Subcutaneous abdominal adipose tissue (tissue), 5 donors: ENCODE data around the gene GALR3.

Experiments
- H3K27ac ChIP-seq: one replicate; pipeline ENCODE4 v1.7.0; 2013; ENCODE audit warnings: low read depth, mild to moderate bottlenecking, inconsistent platforms, low read length, moderate library complexity
- H3K27me3 ChIP-seq, 5 donors: one replicate each; pipeline ENCODE4 v1.7.0; 2013; ENCODE audit warnings: low read length in 5 of 5, inconsistent platforms in 1 of 5; ENCODE audit not compliant: control insufficient read depth in 5 of 5, insufficient read depth in 4 of 5
- H3K36me3 ChIP-seq, 5 donors: one replicate each; pipeline ENCODE4 v1.7.0; 2013; ENCODE audit warnings: low read length in 5 of 5; ENCODE audit not compliant: control insufficient read depth in 5 of 5, insufficient read depth in 5 of 5
- H3K4me1 ChIP-seq, 5 donors: one replicate each; pipeline ENCODE4 v1.7.0; 2013; ENCODE audit warnings: low read length in 5 of 5, mild to moderate bottlenecking in 3 of 5, moderate library complexity in 1 of 5; ENCODE audit not compliant: control insufficient read depth in 5 of 5, insufficient read depth in 5 of 5
- H3K4me3 ChIP-seq, 5 donors: one replicate each; pipeline ENCODE4 v1.7.0; 2013; ENCODE audit warnings: low read length in 5 of 5, low read depth in 1 of 5
- H3K9ac ChIP-seq, 5 donors: one replicate each; pipeline ENCODE4 v1.7.0; 2013; ENCODE audit warnings: low read length in 5 of 5, mild to moderate bottlenecking in 4 of 5, moderate library complexity in 3 of 5
- H3K9me3 ChIP-seq, 5 donors: one replicate each; pipeline ENCODE4 v1.7.0; 2013; ENCODE audit warnings: low read length in 5 of 5; ENCODE audit not compliant: control insufficient read depth in 5 of 5
- donor health status: healthy.
- donor health status: healthy.
- donor health status: healthy.
- donor health status: healthy.
- donor health status: healthy.

The GALR3 gene

DNA sequence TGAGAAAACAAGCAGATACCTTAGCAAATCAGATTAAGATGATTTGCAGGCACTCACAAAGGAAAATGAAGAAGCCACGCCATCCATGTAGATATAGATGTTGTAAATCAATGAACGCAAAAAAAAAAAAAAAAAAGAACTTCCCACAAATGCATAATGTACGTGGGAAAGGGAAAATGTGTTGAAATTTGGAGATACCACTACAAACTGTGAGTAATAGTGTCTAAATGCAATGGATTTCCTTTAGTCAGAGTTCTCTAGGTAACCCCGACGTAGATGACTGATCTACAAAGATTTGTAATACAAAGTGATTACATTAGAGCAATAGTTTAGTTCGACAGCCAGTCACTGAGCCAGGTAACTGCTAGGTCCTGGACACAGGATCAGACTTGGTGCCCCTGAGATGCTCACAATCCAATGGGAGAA, 21.7 kb downstream of the GALR3 start:
- Histone ChIP-seq H3K4me3 (peak overlapping the region in 4 of 5 donors; percentile 57 to 87 (median 76)), H3K27ac (peak overlapping the region; percentile 65)

GRCh38 chr22:37846433-37846832, 23.3 kb downstream of the GALR3 start:
- Histone ChIP-seq H3K4me1 (peaks cover 1 to 34% (median 30%) of the 10 kb centered on the region in 5 donors), H3K27ac (no peak overlapping the region), H3K36me3 (peaks cover 0 to 5% (median 0%) of the 10 kb centered on the region in 5 donors), H3K9me3 (peaks cover 0 to 3% (median 0%) of the 10 kb centered on the region in 5 donors), H3K27me3 (no peaks in the 10 kb centered on the region), H3K4me3 (no peak overlapping the region), H3K9ac (no peak overlapping the region)

More for the DNA sequence above, 21.7 kb downstream of the GALR3 start:
- no peaks in the 10 kb centered on the region for H3K27me3 ChIP-seq
- peaks cover 1 to 27% (median 24%) of the 10 kb centered on the region in 5 donors for H3K4me1 ChIP-seq
- H3K36me3 ChIP-seq, result peaks cover 0 to 1% (median under 1%) of the 10 kb centered on the region in 5 donors
- peaks cover 0 to 3% (median 0%) of the 10 kb centered on the region in 5 donors for H3K9me3 ChIP-seq
- H3K9ac ChIP-seq, result no peak overlapping the region

- Histone ChIP-seq H3K9me3 (peaks cover 0 to 3% (median 0%) of the 10 kb centered on the region in 5 donors), H3K27ac (peak overlapping the region; percentile 91), H3K27me3 (no peaks in the 10 kb centered on the region), H3K36me3 (peaks cover 9 to 24% (median 14%) of the 10 kb centered on the region in 5 donors), H3K9ac (peak overlapping the region; percentile 62 to 95 (median 82)), H3K4me3 (peak overlapping the region; percentile 63 to 99 (median 97)), H3K4me1 (peaks cover 1 to 21% (median 17%) of the 10 kb centered on the region in 5 donors)
Measured at GRCh38 chr22:37848587-37849088, 25.5 kb downstream of the GALR3 start.

GRCh38 chr22:37849089-37849751, 26.0 kb downstream of the GALR3 start, which contains the start of gene EIF3L:
EIF3L (plus strand) TSS chr22:37849419; CDS start chr22:37849450, 31 bp downstream.
- Histone ChIP-seq H3K4me1 (peaks cover 1 to 21% (median 17%) of the 10 kb centered on the region in 5 donors), H3K4me3 (peak within 1 kb of the TSS; percentile 63 to 99 (median 97))

GRCh38 chr22:37850801-37851200, 27.6 kb downstream of the GALR3 start:
- Histone ChIP-seq H3K9me3 (no peaks in the 10 kb centered on the region), H3K4me1 (peaks cover 1 to 21% (median 17%) of the 10 kb centered on the region in 5 donors), H3K9ac (peak overlapping the region in 1 of 5 donors; percentile 32), H3K36me3 (peaks cover 25 to 44% (median 32%) of the 10 kb centered on the region in 5 donors), H3K27ac (no peak overlapping the region), H3K27me3 (no peaks in the 10 kb centered on the region), H3K4me3 (no peak overlapping the region)

More at GRCh38 chr22:37849089-37849751, 26.0 kb downstream of the GALR3 start, which contains the start of gene EIF3L:
- peaks cover 0 to 3% (median 0%) of the 10 kb centered on the region in 5 donors for H3K9me3 ChIP-seq
- peak within 1 kb of the TSS; percentile 91 for H3K27ac ChIP-seq
- H3K9ac ChIP-seq, result peak within 1 kb of the TSS; percentile 62 to 95 (median 82)
- H3K27me3 ChIP-seq, result no peaks in the 10 kb centered on the region
- peaks cover 14 to 29% (median 17%) of the 10 kb centered on the region in 5 donors for H3K36me3 ChIP-seq

DNA sequence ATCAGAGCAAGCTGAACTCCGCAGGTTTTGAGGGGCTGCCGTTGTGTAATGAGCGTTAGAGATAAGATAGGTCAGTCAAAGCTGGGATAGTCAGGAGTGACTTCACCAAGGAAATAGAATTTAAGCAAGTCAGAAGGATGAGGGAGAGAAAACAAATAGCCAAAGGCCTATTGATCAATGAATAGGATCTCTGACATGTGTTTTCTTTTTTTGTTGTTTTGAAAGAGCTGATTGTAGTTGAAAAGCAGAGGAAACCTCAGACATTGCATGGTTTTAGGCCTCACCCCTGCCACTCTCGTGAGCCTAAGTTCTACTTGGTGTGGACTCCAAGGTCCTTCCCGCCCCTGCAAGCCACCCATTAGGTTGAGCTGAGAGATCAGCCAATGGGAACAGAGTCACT, 29.2 kb downstream of the GALR3 start:
- H3K27ac ChIP-seq, result no peak overlapping the region
- no peak overlapping the region for H3K4me3 ChIP-seq
- H3K9ac ChIP-seq, result peak overlapping the region in 1 of 5 donors; percentile 13
- H3K9me3 ChIP-seq, result no peaks in the 10 kb centered on the region
- peaks cover 25 to 56% (median 39%) of the 10 kb centered on the region in 5 donors for H3K36me3 ChIP-seq
- peaks cover 1 to 21% (median 17%) of the 10 kb centered on the region in 5 donors for H3K4me1 ChIP-seq
- H3K27me3 ChIP-seq, result no peaks in the 10 kb centered on the region

DNA sequence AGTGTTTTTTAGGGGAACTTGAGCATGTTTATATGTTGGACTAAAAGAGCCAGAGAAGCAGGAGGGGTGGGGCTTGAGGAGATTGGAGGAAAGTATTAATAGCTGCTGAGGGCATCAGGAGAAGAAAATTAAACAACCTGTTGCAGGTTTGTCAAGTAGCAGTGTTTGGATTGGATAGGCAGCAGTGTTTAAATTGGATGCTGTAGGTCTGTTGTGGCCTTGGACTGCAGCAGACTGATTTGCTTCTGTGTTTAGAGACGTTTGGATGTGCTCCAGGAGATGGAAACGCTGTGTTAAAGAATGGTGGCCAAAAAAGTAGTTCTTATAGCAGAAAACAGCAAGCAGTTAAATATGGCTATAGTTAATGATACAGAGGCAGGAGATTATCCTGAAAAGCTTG, 31.8 kb downstream of the GALR3 start:
- Histone ChIP-seq H3K9ac (no peak overlapping the region), H3K36me3 (peaks cover 36 to 79% (median 53%) of the 10 kb centered on the region in 5 donors), H3K4me1 (peaks cover 0 to 9% (median 5%) of the 10 kb centered on the region in 5 donors), H3K27ac (no peak overlapping the region), H3K4me3 (no peak overlapping the region), H3K9me3 (no peaks in the 10 kb centered on the region), H3K27me3 (no peaks in the 10 kb centered on the region)

GRCh38 chr22:37855462-37855861, 32.3 kb downstream of the GALR3 start:
- H3K36me3 ChIP-seq, result peaks cover 38 to 84% (median 58%) of the 10 kb centered on the region in 5 donors
- H3K4me3 ChIP-seq, result no peak overlapping the region
- H3K9ac ChIP-seq, result no peak overlapping the region
- no peaks in the 10 kb centered on the region for H3K9me3 ChIP-seq
- no peaks in the 10 kb centered on the region for H3K27me3 ChIP-seq
- peaks cover 0 to 3% (median under 1%) of the 10 kb centered on the region in 5 donors for H3K4me1 ChIP-seq
- H3K27ac ChIP-seq, result no peak overlapping the region

GRCh38 chr22:37860796-37861421, 37.7 kb downstream of the GALR3 start:
- Histone ChIP-seq H3K27me3 (no peaks in the 10 kb centered on the region), H3K4me1 (no peaks in the 10 kb centered on the region), H3K9me3 (no peaks in the 10 kb centered on the region), H3K27ac (no peak overlapping the region), H3K9ac (no peak overlapping the region), H3K4me3 (no peak overlapping the region), H3K36me3 (peaks cover 39 to 94% (median 74%) of the 10 kb centered on the region in 5 donors)
